ENCODE results near the gene SULT4A1. TPM values are rescaled to one million over a fixed set of nuclear protein-coding genes. Genes with fewer than 3 reads are reported as not detected.

Gene SULT4A1
- total and polyA plus RNA-seq, 9 of the 15 experiments (the other 6 are each of a cell fraction or from before 2014, with no cell fraction given): 0.03 to 0.20 (median 0.09) TPM; not detected in 3

DNA sequence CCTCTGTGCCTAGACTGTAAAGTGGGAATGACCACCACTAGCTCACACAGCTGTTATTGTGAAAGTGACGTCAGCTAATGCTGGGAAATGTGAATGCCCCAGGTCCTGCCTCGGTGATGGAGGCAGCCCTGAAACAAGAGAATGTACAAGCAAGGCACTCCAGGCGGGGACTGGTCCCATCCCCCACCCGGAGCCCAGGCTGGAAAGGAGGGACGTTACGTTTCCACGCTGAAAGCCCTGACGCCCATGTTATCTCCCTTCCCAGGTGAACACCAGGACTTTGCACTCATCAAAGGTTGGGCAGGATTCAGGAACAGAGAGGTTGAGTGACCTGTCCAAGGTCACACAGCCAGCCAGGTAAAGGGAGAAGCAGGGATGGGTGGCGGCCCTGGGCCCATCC lies 784 bp downstream of the SULT4A1 start:
- H3K4me3 ChIP-seq: no peak overlapping the region
- no peak overlapping the region for H3K9ac ChIP-seq (ENCODE audit: insufficient read depth in 1 of 2, low read depth in 2 of 2, low read length in 2 of 2)
- DNase-seq (ENCODE audit: extremely low read depth in 1 of 4, low spot score in 3 of 4) (no peak), ATAC-seq (no peak), FAIRE-seq (no peak)
- TF ChIP-seq TCF3 (CRISPR knock-in tag; IDR thresholded peaks at IDR 0.05) (no peak), ZFP1 (CRISPR knock-in tag; IDR thresholded peaks at IDR 0.05) (no peak), ZNF253 (CRISPR knock-in tag; conservative IDR thresholded peaks at IDR 0.05) (no peak), RBM25 (IDR thresholded peaks at IDR 0.05; ENCODE audit: low read depth, low read length, severe bottlenecking) (peak; percentile 52), GABPA (tag; conservative IDR thresholded peaks at IDR 0.05; ENCODE audit: low read depth) (no peak), ASH1L (IDR thresholded peaks at IDR 0.05; ENCODE audit: borderline replicate concordance, low read depth, partially characterized antibody) (no peak), SMC3 (conservative IDR thresholded peaks at IDR 0.05; ENCODE audit: insufficient read depth, low read depth, low read length) (no peak), ZZZ3 (IDR thresholded peaks at IDR 0.05) (no peak), ZFP36 (IDR thresholded peaks at IDR 0.05; ENCODE audit: low read depth, low read length, partially characterized antibody) (peak; percentile 67), NBN (IDR thresholded peaks at IDR 0.05; ENCODE audit: low read depth) (no peak), GATAD2A (IDR thresholded peaks at IDR 0.05) (no peak), KAT2B (IDR thresholded peaks at IDR 0.05; ENCODE audit: low read depth, low read length) (no peak), BCOR (IDR thresholded peaks at IDR 0.05) (peak; percentile 69; the same call in 1 of the 2 replicates), RAD51 (IDR thresholded peaks at IDR 0.05; ENCODE audit: borderline replicate concordance, low read depth) (no peak)
- TF ChIP-seq, protein P1, sequence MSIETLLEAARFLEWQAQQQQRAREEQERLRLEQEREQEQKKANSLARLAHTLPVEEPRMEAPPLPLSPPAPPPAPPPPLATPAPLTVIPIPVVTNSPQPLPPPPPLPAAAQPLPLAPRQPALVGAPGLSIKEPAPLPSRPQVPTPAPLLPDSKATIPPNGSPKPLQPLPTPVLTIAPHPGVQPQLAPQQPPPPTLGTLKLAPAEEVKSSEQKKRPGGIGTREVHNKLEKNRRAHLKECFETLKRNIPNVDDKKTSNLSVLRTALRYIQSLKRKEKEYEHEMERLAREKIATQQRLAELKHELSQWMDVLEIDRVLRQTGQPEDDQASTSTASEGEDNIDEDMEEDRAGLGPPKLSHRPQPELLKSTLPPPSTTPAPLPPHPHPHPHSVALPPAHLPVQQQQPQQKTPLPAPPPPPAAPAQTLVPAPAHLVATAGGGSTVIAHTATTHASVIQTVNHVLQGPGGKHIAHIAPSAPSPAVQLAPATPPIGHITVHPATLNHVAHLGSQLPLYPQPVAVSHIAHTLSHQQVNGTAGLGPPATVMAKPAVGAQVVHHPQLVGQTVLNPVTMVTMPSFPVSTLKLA (conservative IDR thresholded peaks at IDR 0.05): no peak
- TF ChIP-seq, protein P2, sequence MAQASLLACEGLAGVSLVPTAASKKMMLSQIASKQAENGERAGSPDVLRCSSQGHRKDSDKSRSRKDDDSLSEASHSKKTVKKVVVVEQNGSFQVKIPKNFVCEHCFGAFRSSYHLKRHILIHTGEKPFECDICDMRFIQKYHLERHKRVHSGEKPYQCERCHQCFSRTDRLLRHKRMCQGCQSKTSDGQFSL (CRISPR knock-in tag; IDR thresholded peaks at IDR 0.05): no peak
- TF ChIP-seq, protein P2 (tag; IDR thresholded peaks at IDR 0.05): no peak
- H3K9me3 ChIP-seq (replicated peaks; ENCODE audit: control insufficient read depth, insufficient read depth, low read depth, low read length): no peaks in the 10 kb centered on the region
- H2AFZ ChIP-seq (ENCODE audit: low read depth, low read length): no peak overlapping the region
- H3K9me1 ChIP-seq (ENCODE audit: control insufficient read depth, insufficient read depth, low read length): no peaks in the 10 kb centered on the region
- H3K27ac ChIP-seq (ENCODE audit: extremely low read depth, low read depth, low read length): no peak overlapping the region
- no peaks in the 10 kb centered on the region for H3K36me3 ChIP-seq (ENCODE audit: control insufficient read depth, insufficient read depth, low read length)
- intact Hi-C loops (cut with micrococcal nuclease): no loop called here
- ChIA-PET POLR2A (no interaction called here), CTCF (ENCODE audit: low intra/inter-chr PET ratio) (no interaction called here)
- H4K20me1 ChIP-seq (replicated peaks; ENCODE audit: control insufficient read depth, insufficient read depth, low read length): no peaks in the 10 kb centered on the region
- H3K4me1 ChIP-seq (replicated peaks in 1 of 2; ENCODE audit: control insufficient read depth in 2 of 2, insufficient read depth in 2 of 2, low read length in 2 of 2): peaks cover 0 to 4% of the 10 kb centered on the region in 2 experiments; a peak in 1 of 5 replicates
- WGBS (ENCODE audit: insufficient coverage, low coverage, missing lambda C conversion rate): 2% methylated on average over 8 of the region's 9 CpGs
- in situ Hi-C loops (cut with MboI): no loop called here
- BruUV-seq (replicated peaks): no TSS peak
- H3K4me2 ChIP-seq (ENCODE audit: insufficient read depth, low read length): no peak overlapping the region
- peaks cover 0 to 31% of the 10 kb centered on the region in 2 experiments; a peak in 3 of 5 replicates for H3K27me3 ChIP-seq (ENCODE audit: control insufficient read depth in 2 of 2, insufficient read depth in 2 of 2, low read length in 2 of 2)
- H3K79me2 ChIP-seq (ENCODE audit: control insufficient read depth, insufficient read depth, low read length): no peaks in the 10 kb centered on the region
